Adipose tissue (tissue), 3 donors: ENCODE results near the gene DCC. TPM values are rescaled to one million over a fixed set of nuclear protein-coding genes. Genes with fewer than 3 reads are reported as not detected.
"Not testable (repeated sequence)": the region's sequence is repeated elsewhere in the genome, so short reads cannot be mapped to it uniquely, and the experiment has no call there.

ENCODE experiments used
- H3K27ac ChIP-seq: one replicate; pipeline ENCODE4 v1.5.1; 2013; ENCODE audit warnings: low read depth, low read length
- WGBS, 3 donors: extraction: QIAGEN DNeasy Blood & Tissue Kit; methylation state at CpG; one replicate each; pipeline ENCODE4 v1.1.7; 2013; 5-methylcytosine and 5-hydroxymethylcytosine counted together
- polyA plus RNA-seq, 3 donors: library from polyadenylated mRNA; stranded (reverse); fragments of 200-250 nt; gene quantifications; one replicate each; pipeline ENCODE4 v1.2.3, GENCODE V29; 2013
- donor health status: healthy with polysubstance abuse.
- donor health status: Bipolar disorder and iron deficiency.
- donor health status: healthy.

DCC gene
- polyA plus RNA-seq, 3 donors = 0.01 to 0.13 TPM; not detected in 1

DNA sequence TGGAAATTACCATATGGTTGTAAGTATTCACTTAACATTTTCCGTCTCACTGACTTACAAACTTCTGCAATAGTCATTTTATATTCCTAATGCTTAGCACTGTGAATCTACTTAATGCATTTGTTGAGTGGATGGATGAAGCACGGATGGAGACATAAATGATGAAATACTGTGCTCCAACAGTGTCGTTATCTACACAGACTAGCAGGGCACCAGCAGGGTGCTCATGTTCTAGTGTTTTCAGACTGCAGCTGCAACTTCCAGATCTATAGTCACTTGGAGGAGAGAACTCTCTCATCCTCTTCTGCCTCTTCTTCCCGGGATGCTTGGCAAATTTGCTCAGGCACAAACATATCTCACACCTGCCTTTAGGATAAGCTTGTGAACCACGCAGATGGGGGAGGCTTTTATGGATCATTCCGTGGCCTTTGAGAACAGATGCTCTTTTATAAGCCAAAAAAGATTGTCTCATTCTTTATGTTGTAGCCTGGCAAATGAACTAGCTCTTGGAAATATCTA lies 1086.7 kb downstream of the DCC start:
- H3K27ac ChIP-seq = no peak overlapping the region
- WGBS, 3 donors = 37 to 82% (median 63%) methylated on average over 6 of the region's 6 CpGs

DNA sequence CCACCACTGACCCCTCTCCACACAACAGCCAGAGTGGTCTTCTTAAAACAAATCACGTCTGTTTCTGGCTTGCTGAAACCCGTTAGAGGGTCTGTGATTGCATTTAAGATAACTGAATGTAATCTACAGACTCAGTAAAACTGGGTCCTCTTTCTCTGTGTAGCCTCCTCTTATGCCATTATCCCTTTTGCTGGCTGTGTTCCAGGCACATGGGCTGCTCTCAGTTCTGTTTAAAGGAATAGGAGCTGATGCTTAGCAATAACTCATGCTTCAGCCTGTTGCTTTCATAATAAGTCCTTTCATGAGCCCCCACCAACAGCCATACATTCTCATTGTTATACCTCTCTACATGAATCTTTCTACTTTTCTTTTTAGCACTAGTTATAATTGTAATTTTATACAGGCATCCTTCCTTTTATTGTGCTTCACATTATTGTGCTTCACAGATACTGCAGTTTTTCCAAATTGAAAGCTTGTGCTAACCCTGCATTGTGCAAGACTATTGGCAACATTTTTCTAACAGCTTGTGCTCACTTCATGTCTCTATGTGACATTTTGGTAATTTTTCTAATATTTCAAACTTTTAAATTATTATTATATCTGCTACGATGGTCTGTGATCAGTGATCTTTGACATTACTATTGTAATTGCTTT lies 1101.9 kb downstream of the DCC start:
- 36 to 61% (median 54%) methylated on average over 3 of the region's 3 CpGs for WGBS, 3 donors
- H3K27ac ChIP-seq = no peak overlapping the region

DNA sequence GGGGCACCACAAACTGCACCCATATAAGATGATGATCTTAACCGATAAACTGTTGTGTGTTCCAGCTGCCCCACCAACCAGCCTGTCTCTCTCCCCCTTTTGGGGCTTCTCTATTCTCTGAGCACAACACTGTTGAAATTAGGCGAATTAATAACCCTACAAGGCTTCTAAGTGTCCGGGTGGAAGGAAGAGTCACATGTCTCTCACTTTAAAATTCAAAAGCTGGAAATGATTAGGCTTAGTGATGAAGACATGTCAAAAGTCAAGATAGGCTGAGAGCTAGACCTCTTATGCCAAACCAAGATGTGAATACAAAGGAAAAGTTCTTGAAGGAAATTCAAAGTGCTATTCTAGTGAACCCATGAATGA lies 1102.4 kb downstream of the DCC start:
- 62 to 79% (median 72%) methylated on average over 3 of the region's 3 CpGs for WGBS, 3 donors
- no peak overlapping the region for H3K27ac ChIP-seq

DNA sequence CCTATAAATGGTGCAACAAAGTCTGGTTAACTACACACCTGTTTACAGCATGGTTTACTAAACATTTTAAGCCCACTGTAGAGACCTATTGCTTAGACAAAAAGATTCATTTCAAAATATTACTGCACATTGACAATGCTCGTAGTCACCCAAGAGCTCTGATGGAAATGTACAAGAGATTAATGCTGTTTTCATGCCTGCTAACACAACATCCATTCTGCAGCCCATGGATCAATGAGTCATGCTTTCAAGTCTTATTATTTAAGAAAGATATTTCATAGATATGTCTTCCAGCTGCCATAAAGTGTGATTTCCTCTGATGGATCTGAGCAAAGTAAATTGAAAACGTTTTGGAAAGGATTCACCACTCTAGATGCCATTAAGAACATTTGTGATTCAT lies 1103.3 kb downstream of the DCC start:
- WGBS, 3 donors = 23 to 69% (median 66%) methylated on average over 2 of the region's 2 CpGs
- no peak overlapping the region for H3K27ac ChIP-seq

DNA sequence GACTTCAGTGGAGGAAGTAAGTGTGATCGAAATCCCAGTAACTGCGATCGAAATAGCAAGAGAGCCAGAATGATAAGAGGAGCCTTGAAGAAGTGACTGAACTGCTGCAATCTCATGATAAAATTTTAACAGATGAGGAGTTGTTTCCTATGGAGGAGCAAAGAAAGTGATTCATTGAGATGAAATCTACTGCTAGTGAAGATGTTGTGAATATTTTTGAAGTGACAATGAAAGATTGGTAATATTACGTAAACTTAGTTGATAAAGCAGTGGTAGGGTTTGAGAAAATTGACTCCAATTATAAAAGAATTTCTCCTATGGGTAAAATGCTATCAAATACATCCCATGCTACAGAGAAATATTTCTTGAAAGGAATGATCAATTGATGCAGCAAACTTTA lies 1103.8 kb downstream of the DCC start:
- 89 to 96% (median 94%) methylated on average over 4 of the region's 4 CpGs for WGBS, 3 donors
- H3K27ac ChIP-seq = no peak overlapping the region

DNA sequence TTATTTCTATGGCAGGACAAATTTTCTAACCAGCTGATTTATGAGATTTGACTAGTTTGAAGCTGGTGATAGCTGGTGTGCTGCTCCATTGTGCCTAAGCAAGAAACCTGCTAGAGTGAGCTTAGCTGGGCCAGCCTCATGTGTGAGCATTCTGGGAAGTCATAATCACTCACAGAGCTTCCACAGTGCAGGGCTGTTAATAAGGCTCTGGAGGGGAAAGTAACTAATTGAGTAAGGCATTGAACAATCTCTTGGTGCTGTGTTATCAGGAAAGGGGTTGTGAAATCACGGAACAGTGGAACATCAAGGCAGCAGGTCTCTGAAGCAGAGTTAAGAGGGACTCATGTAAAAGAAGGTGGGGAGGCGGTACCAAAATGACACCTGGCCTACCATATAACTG lies 1111.9 kb downstream of the DCC start:
- no peak overlapping the region for H3K27ac ChIP-seq
- WGBS, 3 donors = 40 to 68% (median 65%) methylated on average over 2 of the region's 2 CpGs

DNA sequence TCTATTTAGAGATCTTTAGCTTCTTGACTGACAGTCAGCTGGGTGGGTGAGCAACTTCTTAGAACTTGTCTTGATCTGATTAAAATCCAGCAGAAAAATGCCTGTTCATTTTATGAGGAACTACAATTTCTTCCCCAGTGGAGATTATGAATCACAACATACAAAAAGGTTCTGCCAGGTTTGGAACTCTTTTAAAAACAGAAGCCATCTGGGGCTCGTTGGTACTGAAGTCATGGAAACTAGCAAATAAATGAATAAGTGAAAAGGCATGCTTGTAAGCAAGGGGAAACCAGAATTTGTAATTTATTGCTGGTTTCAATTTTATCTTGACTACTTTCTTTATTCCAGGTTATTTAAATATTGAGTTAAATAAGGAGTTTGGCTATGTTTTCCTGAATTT lies 1117.1 kb downstream of the DCC start:
- WGBS, 3 donors = 6 to 10% (median 9%) methylated on average over 1 of the region's 1 CpG
- no peak overlapping the region for H3K27ac ChIP-seq

DNA sequence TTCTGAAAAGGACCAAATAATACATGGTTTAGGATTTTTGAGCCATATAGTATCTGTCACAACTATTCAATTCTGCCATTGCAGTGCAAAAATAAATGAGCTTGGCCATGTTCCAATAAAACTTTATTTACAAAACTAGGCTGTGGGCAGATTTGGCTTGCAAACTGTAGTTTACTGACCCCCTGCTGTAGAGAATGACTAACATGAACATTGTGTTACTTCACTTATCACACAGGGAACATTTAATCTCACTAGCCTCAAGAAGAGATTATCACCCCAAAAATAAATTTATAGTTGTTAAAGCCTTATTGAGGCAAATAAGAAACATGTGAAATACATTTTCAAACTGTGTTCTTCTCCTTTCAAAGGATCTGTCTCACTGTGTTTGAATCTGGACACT lies 1118.3 kb downstream of the DCC start:
- H3K27ac ChIP-seq = no peak overlapping the region

DNA sequence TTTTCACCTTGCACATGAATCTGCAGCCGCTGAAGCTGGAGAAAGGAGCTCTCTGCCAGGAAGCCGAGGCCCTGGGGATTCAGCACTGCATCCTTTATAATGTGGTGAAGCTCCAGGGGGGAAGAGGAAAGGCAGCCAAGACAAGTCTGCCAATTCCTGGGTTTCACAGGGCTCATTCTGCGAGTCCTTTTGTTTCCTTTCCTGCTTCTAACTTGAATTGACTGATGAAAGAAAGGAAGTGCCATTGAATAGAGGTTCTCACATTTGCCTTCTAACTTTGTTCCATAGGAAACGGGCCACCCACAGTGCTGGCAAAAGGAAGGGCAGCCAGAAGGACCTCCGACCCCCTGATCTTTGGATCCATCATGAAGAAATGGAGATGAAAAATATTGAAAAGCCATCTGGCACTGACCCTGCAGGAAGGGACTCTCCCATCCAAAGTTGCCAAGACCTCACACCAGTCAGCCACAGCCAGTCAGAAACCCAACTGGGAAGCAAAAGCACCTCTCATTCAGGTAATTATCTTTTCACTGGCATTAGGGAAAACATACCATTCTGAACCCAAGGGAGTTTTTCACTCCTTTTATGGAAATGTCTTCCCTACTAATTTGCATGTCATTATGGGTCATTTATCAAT lies 1119.1 kb downstream of the DCC start:
- WGBS, 3 donors = 24 to 37% (median 33%) methylated on average over 5 of the region's 5 CpGs
- H3K27ac ChIP-seq = no peak overlapping the region

DNA sequence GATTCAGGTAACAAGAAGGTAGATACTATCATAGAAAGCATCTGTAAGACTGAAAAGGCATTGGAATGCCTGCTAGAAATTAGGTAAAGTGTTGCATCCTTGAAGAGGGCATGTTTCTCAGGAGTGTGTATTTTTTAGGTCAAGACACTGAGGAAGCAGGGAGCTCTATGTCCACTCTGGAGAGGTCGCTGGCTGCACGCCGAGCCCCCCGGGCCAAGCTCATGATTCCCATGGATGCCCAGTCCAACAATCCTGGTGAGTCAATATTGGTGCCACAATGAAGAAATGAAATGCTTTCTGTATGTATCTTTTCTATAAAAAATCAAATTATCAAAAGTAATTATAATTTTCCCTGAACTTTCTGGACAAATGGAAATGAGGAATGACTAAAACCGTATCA lies 1127.8 kb downstream of the DCC start:
- 85 to 95% (median 89%) methylated on average over 5 of the region's 5 CpGs for WGBS, 3 donors

DNA sequence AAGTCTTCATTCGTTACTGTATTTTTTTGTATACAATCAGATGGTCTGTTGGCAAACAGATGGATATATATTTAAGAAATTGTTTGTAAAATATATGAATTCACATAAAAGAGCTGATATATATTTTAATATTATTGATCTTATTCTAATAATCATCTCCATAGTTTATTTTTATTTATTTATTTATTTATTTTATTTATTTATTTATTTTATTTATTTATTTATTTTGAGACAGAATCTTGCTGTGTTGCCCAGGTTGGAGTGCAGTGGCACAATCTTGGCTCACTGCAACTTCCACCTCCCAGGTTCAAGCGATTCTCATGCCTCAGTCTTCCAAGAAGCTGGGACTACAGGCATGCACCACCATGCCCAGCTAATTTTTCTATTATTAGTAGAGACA lies 1128.2 kb downstream of the DCC start:
- not testable (repeated sequence) for H3K27ac ChIP-seq
- WGBS, 3 donors = 90 to 94% (median 92%) methylated on average over 2 of the region's 2 CpGs

More for the DNA sequence above, 1127.8 kb downstream of the DCC start:
- no peak overlapping the region for H3K27ac ChIP-seq

DNA sequence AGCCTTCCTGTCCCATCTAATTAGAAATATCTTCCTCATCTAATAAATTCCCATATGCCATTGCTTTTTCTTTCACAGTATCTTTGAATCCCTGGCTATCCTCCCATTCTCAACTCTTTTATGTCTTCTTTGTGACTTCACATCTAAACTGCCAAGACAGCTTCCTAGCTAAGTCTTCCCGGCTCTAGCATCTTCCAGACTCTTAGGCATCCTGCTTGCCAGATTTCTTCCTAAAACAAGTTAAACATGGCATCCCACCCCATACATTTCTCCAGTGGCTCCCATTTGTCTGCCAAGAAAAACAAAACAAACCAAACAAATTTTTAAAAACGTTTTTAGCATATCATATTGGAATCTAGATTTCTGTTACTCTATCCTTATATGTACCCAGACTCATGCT lies 1132.5 kb downstream of the DCC start:
- H3K27ac ChIP-seq = no peak overlapping the region

DNA sequence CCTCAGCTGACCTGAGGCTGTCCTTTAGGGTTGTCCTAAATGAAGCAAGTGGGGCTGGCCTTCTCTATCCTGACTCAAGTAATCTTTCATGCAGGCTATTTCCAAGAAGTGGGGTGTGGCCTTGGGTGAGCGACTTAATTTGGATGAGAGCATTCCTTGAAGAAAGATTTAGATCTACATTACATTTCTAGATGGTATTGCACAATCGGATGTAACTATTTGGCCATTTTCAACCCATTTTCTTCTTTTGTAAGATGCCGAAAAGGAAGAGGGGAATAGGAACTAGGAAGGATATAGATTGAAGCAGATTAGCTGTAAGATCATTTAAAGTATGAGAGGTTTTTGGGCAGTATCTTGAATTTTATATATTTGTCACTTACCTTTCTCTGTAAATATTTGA lies 1138.2 kb downstream of the DCC start:
- WGBS, 3 donors = 78 to 84% (median 80%) methylated on average over 3 of the region's 3 CpGs
- H3K27ac ChIP-seq = no peak overlapping the region

More for the DNA sequence above, 1132.5 kb downstream of the DCC start:
- 42 to 44% (median 42%) methylated on average over 2 of the region's 2 CpGs for WGBS, 3 donors

DNA sequence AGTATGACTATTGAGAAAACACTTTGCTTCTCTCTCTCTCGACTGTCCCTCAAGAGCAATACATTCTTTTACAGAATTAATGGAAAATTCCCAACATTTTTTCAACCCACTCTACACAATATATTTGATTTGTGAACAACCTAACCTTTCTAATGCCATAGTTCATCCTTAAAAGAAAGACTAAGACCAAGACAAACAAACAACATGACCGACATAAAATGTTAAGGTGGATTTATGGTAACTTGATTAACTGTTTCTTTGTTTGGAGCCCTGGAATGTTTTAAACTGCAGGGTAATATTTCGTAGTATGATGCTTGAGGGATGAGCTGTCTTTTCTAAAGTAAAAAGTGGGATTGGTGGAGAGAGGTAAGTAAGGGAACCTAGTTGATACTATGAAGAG lies 1146.3 kb downstream of the DCC start:
- 60 to 70% (median 66%) methylated on average over 3 of the region's 3 CpGs for WGBS, 3 donors
- no peak overlapping the region for H3K27ac ChIP-seq

DNA sequence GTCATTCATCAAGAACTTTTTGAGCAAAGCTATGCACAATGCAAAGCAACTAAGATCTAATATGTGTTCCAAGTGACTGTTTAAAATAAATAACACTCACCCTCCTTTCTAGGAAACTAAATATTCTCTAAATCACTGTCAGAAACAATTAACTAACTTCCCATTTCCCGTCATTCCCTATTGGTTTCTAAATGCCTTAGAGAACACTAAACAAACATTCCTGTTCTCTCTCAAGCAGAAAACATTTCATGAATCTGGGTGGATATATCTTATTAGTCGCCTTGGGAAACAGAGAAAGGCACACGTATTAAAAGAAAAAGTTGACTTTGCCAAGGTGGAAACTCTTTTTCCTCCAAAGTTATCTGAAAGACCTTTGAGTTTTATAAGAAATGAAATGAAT lies 1149.3 kb downstream of the DCC start:
- no peak overlapping the region for H3K27ac ChIP-seq
- WGBS, 3 donors = 9 to 28% (median 15%) methylated on average over 3 of the region's 3 CpGs

DNA sequence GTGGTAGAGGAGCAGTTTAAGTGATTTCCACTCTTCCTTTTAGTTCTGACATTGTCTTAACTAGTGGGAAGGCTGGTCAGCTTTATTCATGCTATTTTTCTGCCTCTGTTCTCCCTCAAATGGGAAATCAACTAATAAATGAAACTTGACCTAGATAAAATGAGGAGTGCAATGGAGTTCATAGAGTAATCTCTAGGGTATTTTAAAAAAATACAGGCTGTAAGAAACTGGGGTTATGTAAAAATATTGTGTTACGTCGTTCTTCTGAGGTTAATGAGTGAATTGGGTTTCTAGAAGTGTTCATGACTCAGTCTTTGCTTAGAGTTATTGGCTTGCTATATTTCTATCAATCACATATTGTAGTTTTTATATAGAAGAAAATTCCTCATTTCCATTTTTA lies 1150.0 kb downstream of the DCC start:
- WGBS, 3 donors = 63 to 71% (median 65%) methylated on average over 2 of the region's 2 CpGs

DNA sequence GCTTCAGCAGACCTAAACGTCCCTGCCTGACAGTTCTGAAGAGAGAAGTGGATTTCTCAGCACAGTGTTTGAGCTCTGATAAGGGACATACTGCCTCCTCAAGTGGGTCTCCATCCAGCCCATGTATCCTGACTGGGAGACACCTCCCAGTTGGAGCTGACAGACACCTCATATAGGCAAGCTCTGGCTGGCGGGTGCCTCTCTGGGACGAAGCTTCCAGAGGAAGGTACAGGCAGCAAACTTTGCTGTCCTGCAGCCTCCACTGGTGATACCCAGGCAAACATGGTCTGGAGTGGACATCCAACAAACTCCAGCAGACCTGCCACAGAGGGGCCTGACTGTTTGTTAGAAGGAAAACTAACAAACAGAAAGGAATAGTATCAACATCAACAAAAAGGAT lies 1156.0 kb downstream of the DCC start:
- 55 to 67% (median 60%) methylated on average over 3 of the region's 3 CpGs for WGBS, 3 donors
- no peak overlapping the region for H3K27ac ChIP-seq

More for the DNA sequence above, 1150.0 kb downstream of the DCC start:
- no peak overlapping the region for H3K27ac ChIP-seq

DNA sequence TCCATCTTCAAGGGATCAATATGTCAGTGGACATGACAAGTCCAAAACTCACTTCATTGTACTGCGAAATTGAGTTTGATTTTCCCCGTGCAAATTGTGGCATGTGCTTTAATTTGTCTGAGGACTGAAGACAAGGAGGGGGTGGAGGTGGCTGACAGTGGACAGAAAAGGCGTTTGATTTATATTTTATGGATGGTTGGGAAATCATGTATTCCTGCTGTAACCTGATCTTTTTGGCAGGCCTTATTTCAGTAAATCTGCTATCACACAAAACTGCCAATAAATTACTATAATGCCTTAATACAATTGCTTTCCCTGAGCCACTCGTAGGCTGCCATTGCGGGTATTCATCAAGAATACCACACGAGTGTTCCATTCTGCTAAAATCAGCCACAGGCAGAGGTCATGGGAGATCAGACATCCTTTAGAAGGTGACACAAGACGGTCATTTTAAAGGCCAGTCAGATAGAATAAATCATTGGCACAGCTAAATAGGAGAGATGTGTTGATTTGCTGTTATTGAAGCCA lies 1164.0 kb downstream of the DCC start:
- 61 to 81% (median 70%) methylated on average over 7 of the region's 7 CpGs for WGBS, 3 donors
- no peak overlapping the region for H3K27ac ChIP-seq

DNA sequence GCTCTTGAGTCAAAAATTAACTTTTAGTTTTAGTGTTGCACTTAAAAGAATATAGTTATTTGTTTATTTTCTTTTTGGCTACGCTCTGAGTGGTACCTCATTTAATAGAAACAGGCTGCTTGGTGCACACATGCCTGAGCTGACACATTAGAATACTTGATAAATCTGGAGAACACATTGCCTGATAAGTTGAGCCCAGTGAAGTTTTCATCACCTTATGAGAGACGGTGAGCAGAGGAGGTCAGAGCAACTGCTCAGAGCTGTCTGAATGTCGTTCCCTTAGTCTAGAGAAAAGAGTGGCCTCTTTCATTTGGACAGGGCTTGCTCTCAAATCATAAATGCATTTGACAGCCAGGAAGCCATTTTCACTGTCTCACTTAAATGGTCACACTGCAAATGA lies 1168.5 kb downstream of the DCC start:
- WGBS, 3 donors = 64 to 74% (median 66%) methylated on average over 3 of the region's 3 CpGs
- no peak overlapping the region for H3K27ac ChIP-seq

DNA sequence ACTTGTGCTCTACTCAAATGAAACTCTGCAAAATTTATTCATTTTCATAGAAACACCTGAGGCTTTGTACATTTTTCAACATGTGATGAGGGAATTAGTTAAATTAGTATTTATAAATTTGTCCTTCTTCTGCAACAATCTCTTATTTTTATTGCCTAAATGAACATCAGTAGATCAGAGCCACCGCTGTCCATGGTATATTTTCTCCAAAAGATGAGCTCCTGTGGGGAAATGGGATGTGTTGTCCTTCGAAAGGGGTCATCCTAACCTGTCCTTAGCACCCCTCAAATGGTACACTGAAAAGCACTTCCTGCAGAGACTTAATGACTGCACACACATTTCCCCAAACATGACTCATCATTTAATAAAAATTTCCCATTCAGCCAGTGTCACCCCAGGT lies 1169.9 kb downstream of the DCC start:
- no peak overlapping the region for H3K27ac ChIP-seq
- 75 to 84% (median 82%) methylated on average over 2 of the region's 2 CpGs for WGBS, 3 donors
